ENCODE data around the gene PNLIP.

PNLIP gene

GRCh38 chr10:116545756-116546155 is at the start of gene PNLIP:
TSS of gene PNLIP (plus strand) at chr10:116545931. CDS start at chr10:116546093, 162 bp downstream.
- TF ChIP-seq CTCF (IDR thresholded peaks at IDR 0.05) (no peak), ZFX (IDR thresholded peaks at IDR 0.05; ENCODE audit: borderline replicate concordance) (no peak)
- H3K27ac ChIP-seq: no peak within 1 kb of the TSS

- H3K27ac ChIP-seq: no peak overlapping the region
- TF ChIP-seq ZFX (IDR thresholded peaks at IDR 0.05; ENCODE audit: borderline replicate concordance) (no peak), CTCF (IDR thresholded peaks at IDR 0.05) (no peak)
Observed at GRCh38 chr10:116504786-116505185, 40.9 kb upstream of the PNLIP start.

GRCh38 chr10:116510565-116510964 is 35.2 kb upstream of the PNLIP start:
- H3K27ac ChIP-seq: no peak overlapping the region
- TF ChIP-seq ZFX (IDR thresholded peaks at IDR 0.05; ENCODE audit: borderline replicate concordance) (no peak), CTCF (IDR thresholded peaks at IDR 0.05) (no peak)

- no peak for TF ChIP-seq ZFX (IDR thresholded peaks at IDR 0.05; ENCODE audit: borderline replicate concordance)
Observed at GRCh38 chr10:116511365-116511764, 34.4 kb upstream of the PNLIP start.

GRCh38 chr10:116521424-116522290 is 24.1 kb upstream of the PNLIP start:
- no peak overlapping the region for H3K27ac ChIP-seq
- TF ChIP-seq CTCF (IDR thresholded peaks at IDR 0.05) (peak; percentile 93), ZFX (IDR thresholded peaks at IDR 0.05; ENCODE audit: borderline replicate concordance) (no peak)

More at GRCh38 chr10:116511365-116511764, 34.4 kb upstream of the PNLIP start:
- no peak overlapping the region for H3K27ac ChIP-seq

- TF ChIP-seq CTCF (IDR thresholded peaks at IDR 0.05) (no peak), ZFX (IDR thresholded peaks at IDR 0.05; ENCODE audit: borderline replicate concordance) (no peak)
- H3K27ac ChIP-seq: no peak overlapping the region
Observed at GRCh38 chr10:116522803-116523381, 22.8 kb upstream of the PNLIP start.

- no peak for TF ChIP-seq ZFX (IDR thresholded peaks at IDR 0.05; ENCODE audit: borderline replicate concordance)
- no peak for TF ChIP-seq CTCF (IDR thresholded peaks at IDR 0.05)
- H3K27ac ChIP-seq: no peak overlapping the region
Observed at GRCh38 chr10:116524736-116525135, 21.0 kb upstream of the PNLIP start.

Data from 22Rv1 (cell line).